GM12875 (cell line): Measurements from ENCODE around the gene TYW1B.
"Not testable (repeated sequence)": the region's sequence is repeated elsewhere in the genome, so short reads cannot be mapped to it uniquely, and the experiment has no call there.

ENCODE experiments used
- H3K4me3 ChIP-seq: one replicate; pipeline ENCODE4 v1.5.1; 2011; ENCODE audit warnings: low read depth, low read length, control low read depth
- CTCF ChIP-seq: IDR thresholded peaks from 2 replicates; pipeline ENCODE4 v1.5.1; 2011; ENCODE audit warnings: low read depth, mild to moderate bottlenecking, control low read depth, inconsistent platforms, low read length, moderate library complexity, borderline replicate concordance; ENCODE audit not compliant: insufficient read depth

TYW1B gene

GRCh38 chr7:72577107-72577506 is 250.9 kb downstream of the TYW1B start:
- no peak overlapping the region for H3K4me3 ChIP-seq
- no peak for TF ChIP-seq CTCF

GRCh38 chr7:72561988-72562387 is 266.0 kb downstream of the TYW1B start:
- not testable (repeated sequence) for H3K4me3 ChIP-seq

GRCh38 chr7:72559546-72559945 is 268.5 kb downstream of the TYW1B start:
- H3K4me3 ChIP-seq = not testable (repeated sequence)

- H3K4me3 ChIP-seq = not testable (repeated sequence)
Observed at GRCh38 chr7:72556733-72557132, 271.3 kb downstream of the TYW1B start.

GRCh38 chr7:72555238-72555637 is 272.8 kb downstream of the TYW1B start:
- H3K4me3 ChIP-seq = not testable (repeated sequence)

- not testable (repeated sequence) for H3K4me3 ChIP-seq
Observed at GRCh38 chr7:72554401-72554800, 273.6 kb downstream of the TYW1B start.

GRCh38 chr7:72550454-72550853 is 277.5 kb downstream of the TYW1B start:
- H3K4me3 ChIP-seq = not testable (repeated sequence)

- not testable (repeated sequence) for H3K4me3 ChIP-seq
Observed at GRCh38 chr7:72546586-72547237, 281.3 kb downstream of the TYW1B start.

GRCh38 chr7:72544531-72544930 is 283.5 kb downstream of the TYW1B start:
- H3K4me3 ChIP-seq = not testable (repeated sequence)

- H3K4me3 ChIP-seq = no peak overlapping the region
- no peak for TF ChIP-seq CTCF
Observed at GRCh38 chr7:72540923-72541322, 287.1 kb downstream of the TYW1B start.

GRCh38 chr7:72540106-72540611 is 287.8 kb downstream of the TYW1B start:
- no peak for TF ChIP-seq CTCF
- no peak overlapping the region for H3K4me3 ChIP-seq

- H3K4me3 ChIP-seq = no peak overlapping the region
- TF ChIP-seq CTCF = no peak
Observed at GRCh38 chr7:72539702-72540101, 288.3 kb downstream of the TYW1B start.
